ENCODE data around the gene IL15.
"Not testable (repeated sequence)": the region's sequence is repeated elsewhere in the genome, so short reads cannot be mapped to it uniquely, and the experiment has no call there.

IL15 gene

DNA sequence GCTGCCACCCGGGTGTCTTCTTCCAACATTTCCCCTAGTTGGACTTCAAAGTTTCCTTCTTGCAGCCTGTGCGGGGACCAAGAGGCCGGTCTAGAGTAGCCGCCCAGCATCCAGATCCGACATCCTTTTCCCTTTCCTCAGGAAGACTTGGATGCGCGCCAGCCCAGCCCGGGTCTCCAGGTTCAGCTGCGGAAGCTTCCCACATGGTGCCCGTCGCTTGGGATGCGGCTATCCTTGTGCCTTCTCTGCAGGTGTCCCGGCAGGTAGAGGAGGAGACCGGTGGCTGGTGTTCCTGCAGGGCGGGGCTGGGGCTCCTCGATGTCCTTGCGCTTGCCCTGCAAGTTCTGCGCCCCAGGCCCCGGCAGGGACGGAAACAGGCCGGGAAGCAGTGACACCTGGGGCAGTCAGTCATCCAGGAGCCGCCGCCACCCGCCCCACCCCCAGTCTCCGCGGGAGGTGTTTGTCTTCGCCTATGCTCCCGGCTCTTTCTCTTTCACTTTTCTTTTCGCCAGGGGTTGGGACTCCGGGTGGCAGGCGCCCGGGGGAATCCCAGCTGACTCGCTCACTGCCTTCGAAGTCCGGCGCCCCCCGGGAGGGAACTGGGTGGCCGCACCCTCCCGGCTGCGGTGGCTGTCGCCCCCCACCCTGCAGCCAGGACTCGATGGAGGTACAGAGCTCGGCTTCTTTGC is at the start of gene IL15:
Gene IL15 (plus strand): TSS at position 502 of the 689 bp plus-strand sequence. CDS start 82,882 bp downstream, outside the sequence.
- DNase-seq (ENCODE audit: low read depth in 2 of 2): peak; percentile 50 to 58

DNA sequence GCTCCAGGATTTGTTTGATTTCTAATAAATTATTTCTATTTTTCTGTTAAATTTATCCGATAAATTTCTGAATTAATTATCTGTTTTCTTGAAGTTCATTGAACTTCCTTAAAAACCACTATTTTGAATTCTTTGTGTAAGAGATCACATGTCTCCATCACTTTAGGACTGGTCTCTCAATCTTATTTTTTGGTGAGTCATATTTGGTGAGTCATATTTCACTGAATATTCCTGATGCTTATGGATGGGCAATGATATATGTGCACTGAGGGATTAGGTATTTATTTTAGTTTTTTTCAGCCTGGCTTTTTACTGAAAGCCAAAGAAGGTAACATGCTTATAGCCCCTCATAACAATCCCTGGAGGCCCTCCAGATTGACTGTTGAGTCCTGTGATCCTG is 48.5 kb upstream of the IL15 start:
- DNase-seq (ENCODE audit: low read depth in 2 of 2): no peak

DNA sequence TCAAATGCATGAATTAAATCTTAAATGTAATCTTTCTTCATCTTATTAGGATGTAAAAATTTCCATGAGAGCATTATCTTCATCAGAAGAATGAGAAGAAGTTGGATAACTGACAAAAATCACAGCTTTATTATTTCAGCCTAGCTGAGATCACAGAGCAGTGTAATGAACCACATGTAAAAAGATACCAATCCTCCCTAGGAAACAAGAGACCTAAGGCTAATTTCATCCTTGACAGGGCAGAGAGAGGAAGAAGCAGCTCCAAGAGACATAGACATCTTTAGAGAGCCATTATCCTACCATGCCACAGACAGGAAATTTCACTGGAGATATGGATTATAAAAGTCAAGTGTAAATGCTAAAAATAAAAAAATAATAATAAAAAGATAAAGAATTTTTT is 40.9 kb upstream of the IL15 start:
- no peak for DNase-seq (ENCODE audit: low read depth in 2 of 2)

DNA sequence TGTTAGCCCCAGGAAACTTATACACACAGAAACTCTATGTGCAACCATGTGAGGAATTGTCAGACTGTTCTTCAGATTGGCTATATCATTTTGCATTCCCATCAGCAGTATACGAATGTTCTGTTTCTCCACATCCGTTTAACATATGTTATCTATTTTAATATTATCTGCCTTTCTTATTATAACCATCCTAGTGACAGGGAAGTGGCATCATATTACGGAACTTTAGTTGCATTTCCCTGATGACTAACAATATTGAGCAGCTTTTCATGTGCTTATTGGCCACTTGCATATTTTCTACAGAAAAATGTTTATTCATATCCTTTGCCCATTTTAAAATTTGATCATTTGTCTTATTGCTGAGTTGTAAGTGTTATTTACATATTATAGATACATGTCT is 36.5 kb upstream of the IL15 start:
- no peak for DNase-seq (ENCODE audit: low read depth in 2 of 2)

DNA sequence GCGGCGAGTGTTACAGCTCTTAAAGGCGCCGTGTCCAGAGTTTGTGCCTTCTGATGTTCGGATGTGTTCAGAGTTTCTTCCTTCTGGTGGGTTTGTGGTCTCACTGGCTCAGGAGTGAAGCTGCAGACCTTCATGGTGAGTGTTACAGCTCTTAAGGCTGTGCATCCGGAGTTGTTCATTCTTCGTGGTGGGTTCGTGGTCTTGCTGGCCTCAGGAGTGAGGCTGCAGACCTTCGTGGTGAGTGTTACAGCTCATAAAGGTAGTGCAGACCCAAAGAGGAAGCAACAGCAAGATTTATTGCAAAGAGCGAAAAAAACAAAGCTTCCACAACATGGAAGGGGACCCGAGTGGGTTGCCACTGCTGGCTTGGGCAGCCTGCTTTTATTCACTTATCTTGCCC is 31.7 kb upstream of the IL15 start:
- DNase-seq (ENCODE audit: low read depth in 2 of 2): not testable (repeated sequence)

DNA sequence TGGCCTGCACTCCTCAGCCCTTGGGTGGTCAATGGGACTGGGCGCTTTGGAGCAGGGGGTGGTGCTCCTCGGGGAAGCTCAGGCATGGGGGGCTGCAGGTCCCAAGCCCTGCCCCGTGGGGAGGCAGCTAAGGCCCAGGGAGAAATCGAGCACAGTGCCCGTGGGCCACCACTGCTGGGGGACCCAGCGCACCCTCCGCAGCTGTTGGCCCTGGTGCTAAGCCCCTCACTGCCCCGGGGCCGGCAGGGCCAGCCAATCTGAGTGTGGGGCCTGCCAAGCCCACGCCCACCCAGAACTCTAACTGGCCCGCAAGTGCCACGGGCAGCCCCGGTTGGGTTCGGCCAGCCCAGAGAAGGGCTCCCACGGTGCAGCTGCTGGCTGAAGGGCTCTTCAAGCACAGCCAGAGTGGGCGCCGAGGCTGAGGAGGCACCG is 30.9 kb upstream of the IL15 start:
- no peak for DNase-seq (ENCODE audit: low read depth in 2 of 2)

- no peak for DNase-seq (ENCODE audit: low read depth in 2 of 2)
These were observed 27.1 kb upstream of the IL15 start for GRCh38 chr4:141609243-141609642.

DNA sequence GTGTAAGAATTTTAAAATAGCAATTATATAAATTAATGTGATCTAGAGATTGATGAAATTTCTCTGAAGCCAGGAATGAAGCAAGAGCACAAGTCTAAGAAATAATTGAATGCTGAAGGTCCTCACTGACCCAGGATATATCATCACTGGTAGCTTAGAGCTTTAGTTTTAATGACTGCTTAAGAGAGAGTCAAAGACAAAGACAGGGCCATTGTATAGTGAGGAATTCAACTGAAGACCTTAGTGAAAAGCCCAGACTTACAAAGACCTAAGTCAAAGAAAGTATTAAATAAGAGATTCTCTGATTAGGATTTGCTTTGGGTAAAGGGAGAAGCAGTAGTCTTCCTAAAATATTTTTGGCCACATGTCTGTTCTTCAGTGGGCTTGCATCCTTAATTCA is 26.0 kb upstream of the IL15 start:
- DNase-seq (ENCODE audit: low read depth in 2 of 2): no peak

GRCh38 chr4:141614878-141615586 is 21.4 kb upstream of the IL15 start:
- no peak for DNase-seq (ENCODE audit: low read depth in 2 of 2)

DNA sequence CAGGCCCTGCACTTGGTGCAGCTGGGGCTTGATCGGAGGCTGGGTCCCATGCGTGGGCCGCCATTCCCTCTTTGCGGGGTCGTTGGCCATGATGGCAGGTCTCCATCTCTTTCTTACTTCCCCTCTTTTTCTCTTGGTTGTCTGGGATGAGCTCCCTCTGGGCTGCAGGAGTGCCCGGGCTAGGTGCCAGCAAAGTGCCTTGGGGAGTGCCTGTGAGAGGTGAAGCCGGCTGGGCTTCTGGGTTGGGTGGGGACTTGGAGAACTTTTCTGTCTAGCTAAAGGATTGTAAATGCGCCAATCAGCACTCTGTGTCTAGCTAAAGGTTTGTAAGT is 20.8 kb upstream of the IL15 start:
- DNase-seq (ENCODE audit: low read depth in 2 of 2): not testable (repeated sequence)

GRCh38 chr4:141620715-141621114 is 15.7 kb upstream of the IL15 start:
- DNase-seq (ENCODE audit: low read depth in 2 of 2): no peak

DNA sequence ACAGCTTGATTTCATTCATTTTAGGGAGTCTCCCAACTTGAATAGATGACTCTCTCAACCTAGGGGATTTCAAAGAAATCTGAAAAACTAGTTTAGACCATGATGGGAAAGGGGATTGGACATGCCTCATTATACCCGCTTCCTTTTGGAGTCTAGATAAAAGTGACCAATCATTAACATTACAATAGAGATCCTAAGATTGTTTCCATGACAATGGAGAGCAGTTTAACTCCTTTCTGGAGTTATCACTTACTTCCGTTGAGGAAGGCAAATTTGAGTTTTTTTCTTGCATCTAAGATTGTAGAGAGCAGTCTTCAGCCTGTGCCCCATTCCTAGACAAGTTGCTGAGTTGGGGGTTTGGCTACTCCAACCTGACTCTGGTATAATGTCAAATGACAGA is 11.4 kb upstream of the IL15 start:
- DNase-seq (ENCODE audit: low read depth in 2 of 2): no peak

DNA sequence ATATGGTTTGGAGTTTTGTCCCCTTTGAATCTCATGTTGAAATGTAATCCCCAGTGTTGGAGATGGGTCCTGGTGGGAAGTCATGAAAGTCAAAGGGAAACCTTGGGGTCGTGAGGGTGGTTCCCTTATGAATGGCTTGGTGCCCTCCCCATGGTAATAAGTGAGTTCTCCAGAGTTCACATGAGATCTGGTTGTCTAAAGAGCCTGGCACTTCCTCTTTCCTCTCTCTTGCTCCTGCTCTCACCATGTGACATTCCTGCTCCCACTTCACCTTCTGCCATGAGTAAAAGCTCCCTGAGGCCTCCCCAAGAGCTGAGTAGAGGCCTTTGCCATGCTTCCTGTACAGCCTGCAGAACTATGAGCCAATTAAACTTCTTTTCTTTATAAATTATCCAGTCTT is 5.5 kb upstream of the IL15 start:
- DNase-seq (ENCODE audit: low read depth in 2 of 2): no peak

GRCh38 chr4:141635736-141636081 is 674 bp upstream of the IL15 start:
- no peak for DNase-seq (ENCODE audit: low read depth in 2 of 2)

GRCh38 chr4:141636771-141637460 is 533 bp downstream of the IL15 start:
- peak; percentile 4 to 9 for DNase-seq (ENCODE audit: low read depth in 2 of 2)

- DNase-seq (ENCODE audit: low read depth in 2 of 2): no peak
These were observed 1.2 kb downstream of the IL15 start for GRCh38 chr4:141637565-141637964.

DNA sequence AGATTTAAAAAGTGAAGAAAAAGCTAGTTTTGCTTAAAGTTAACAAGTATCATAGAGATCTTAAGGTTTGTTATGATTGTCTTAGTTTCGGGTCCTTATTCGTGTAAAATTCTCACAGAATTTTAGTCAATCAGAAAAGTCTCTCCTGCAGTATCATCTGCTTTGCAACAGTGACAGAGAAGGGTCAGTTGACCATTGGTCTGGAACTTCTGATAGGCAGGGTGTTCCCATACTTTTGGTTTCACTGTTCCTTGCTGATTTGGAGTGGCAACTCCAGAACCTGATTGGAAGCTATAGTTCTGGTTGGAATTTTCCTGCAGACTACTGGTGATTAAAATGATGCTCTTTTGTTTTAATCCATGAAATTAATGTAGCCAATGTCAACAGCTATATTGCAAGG is 1.8 kb downstream of the IL15 start:
- no peak for DNase-seq (ENCODE audit: low read depth in 2 of 2)

DNA sequence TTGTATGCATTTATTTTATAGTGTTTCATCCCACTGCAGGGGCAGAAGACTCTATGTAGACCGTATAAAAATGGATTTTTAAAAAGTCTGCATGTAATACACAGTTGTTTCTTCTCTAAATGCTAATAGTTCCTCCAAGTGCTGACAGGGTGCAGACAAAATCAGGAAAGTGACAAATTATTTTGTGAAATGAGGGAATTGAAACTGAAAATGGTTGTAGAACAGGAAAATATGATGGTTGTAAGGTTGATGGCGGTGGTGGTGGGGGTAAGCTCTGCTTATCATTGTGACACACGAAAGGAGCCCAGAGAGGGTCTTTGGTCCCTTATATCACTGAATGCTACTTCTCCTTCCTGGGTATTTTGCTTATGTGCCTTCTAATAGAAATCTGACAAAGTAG is 4.3 kb downstream of the IL15 start:
- no peak for DNase-seq (ENCODE audit: low read depth in 2 of 2)

DNA sequence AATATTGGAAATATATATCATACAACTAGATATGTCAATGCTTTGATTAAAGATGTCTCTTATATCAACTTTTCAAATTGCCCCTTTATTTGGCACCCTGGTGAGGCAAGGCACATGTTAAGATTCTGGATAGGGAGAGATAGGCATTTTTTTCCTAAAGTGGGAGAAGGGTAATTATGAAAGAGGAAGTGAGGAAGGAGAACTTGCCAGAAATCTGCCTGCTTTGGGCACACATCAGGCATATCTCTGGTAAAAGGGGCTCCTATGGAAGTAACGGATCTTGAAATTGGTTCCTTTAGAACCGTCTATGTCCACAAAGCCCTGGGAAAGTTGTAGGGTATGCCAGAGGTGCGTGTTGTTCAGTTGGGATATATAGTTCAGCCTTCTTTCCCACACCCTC is 5.7 kb downstream of the IL15 start:
- DNase-seq (ENCODE audit: low read depth in 2 of 2): no peak

DNA sequence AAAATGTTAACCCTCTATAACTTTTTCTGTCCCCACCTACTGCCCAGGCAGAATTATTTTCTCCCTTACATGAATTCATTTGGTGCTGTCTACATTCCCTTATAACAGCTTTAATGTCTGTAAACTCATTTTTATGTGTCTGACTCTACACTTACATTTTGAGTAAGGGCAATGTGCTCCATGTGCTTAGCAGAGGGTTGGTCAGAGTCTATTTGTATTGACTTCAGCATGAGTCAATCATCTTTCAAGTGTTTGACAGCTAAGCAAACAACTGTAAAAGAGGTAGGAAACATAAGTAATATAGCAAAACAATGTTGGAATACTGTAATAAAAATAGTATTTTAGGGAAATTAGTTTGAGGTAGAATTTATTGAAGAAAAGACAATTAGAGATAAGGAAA is 6.3 kb downstream of the IL15 start:
- DNase-seq (ENCODE audit: low read depth in 2 of 2): no peak

DNA sequence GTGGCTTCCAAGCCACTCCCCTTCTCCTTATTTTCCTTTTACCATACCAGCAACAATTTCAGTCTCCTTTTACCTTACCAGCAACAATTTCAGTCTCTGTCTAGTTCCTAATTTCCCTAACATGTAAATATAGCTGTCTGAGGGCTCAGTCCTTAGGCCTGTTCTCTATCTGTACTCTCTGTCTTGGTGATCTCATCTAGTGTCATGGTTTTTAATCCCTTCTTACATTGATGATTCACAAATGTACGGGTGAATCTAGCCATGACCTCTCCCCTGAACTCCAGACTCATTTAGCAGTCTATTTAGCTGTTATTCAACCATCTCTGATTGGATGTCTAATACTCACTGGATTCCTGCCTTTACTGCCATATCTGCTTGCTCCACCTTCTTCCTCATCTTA is 7.2 kb downstream of the IL15 start:
- no peak for DNase-seq (ENCODE audit: low read depth in 2 of 2)

DNA sequence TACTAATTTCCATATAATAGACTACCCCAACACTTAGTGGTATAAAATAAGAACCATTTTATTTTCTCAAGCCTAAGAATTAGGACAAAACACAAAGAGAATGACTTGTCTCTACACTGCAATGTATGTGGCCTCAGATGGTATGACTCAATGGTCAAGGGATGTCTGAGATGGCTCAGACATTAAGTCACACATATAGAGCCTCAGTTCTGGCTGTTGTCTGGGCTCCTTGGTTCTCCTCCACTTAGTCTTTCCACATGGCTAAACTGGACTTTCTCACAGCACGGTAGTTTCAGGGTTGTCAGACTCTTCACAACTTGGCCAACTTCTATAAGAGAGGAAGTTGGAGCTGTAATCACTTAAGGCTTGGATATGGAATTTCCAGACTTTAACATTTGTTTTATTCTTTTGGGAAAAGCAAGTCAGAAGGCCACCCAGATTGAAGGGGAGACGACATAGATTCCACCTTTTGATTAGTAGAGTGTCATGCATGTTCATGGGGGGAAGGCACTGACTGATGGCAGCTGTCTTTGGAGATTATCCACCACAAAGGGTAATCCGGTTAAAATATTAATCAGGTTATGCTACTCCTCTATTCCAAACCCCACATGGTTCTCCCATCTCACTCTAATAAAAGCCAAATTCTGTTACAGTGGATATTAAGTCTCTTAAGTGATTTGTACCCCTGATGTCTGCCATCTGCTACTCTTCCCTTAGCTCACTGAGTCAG is 9.4 kb downstream of the IL15 start:
- no peak for DNase-seq (ENCODE audit: low read depth in 2 of 2)

DNA sequence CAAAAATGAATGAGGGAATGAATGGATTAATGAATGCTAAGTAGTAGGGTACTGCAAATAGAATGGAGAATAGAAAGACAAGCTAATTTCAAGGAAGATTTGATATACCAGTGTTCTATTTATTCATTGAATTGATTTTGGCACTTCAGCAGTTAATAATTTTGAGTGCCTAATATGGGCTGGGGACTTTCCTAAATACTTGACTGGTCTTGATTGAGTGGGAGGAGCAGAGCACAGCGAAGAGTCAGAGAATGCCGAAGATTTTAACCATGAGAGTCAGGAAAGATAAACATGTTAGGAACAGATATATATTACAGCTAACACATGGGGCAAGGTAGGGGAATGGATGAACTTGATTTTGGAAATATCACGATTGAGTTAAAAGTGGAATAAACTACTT is 10.6 kb downstream of the IL15 start:
- DNase-seq (ENCODE audit: low read depth in 2 of 2): no peak

Measured in stimulated activated CD8-positive, alpha-beta memory T cell treated with anti-CD3 and anti-CD28 coated beads, Interleukin-15, amount 100 ng/mL, for 48 hours (primary cell).